Brain pericyte (primary cell): ENCODE data around the gene ARSJ.

ENCODE experiments used
- DNase-seq: peaks from one replicate; pipeline ENCODE4 v3.0.0-alpha.2; 2012; ENCODE audit warnings: low read depth, low spot score

ARSJ gene

GRCh38 chr4:113987382-113987941 is 8.0 kb upstream of the ARSJ start:
- no peak for DNase-seq

- no peak for DNase-seq
Measured at GRCh38 chr4:113982181-113982580, 2.7 kb upstream of the ARSJ start.

- DNase-seq: no peak
Measured at GRCh38 chr4:113981591-113981990, 2.1 kb upstream of the ARSJ start.

GRCh38 chr4:113979905-113980615 is 613 bp upstream of the ARSJ start:
- DNase-seq: no peak

GRCh38 chr4:113978561-113979147 is 793 bp downstream of the ARSJ start:
- DNase-seq: no peak

GRCh38 chr4:113978105-113978504 is 1.3 kb downstream of the ARSJ start:
- no peak for DNase-seq

- DNase-seq: no peak
Measured at GRCh38 chr4:113977526-113977855, 2.0 kb downstream of the ARSJ start.

- DNase-seq: no peak
Measured at GRCh38 chr4:113976741-113977525, 2.5 kb downstream of the ARSJ start.

- no peak for DNase-seq
Measured at GRCh38 chr4:113975578-113975977, 3.9 kb downstream of the ARSJ start.

GRCh38 chr4:113974467-113974866 is 5.0 kb downstream of the ARSJ start:
- no peak for DNase-seq

GRCh38 chr4:113973345-113973744 is 6.1 kb downstream of the ARSJ start:
- DNase-seq: no peak

- DNase-seq: no peak
Measured at GRCh38 chr4:113972781-113973180, 6.7 kb downstream of the ARSJ start.

GRCh38 chr4:113971706-113972360 is 7.6 kb downstream of the ARSJ start:
- DNase-seq: no peak

- no peak for DNase-seq
Measured at GRCh38 chr4:113969709-113970334, 9.6 kb downstream of the ARSJ start.

- DNase-seq: no peak
Measured at GRCh38 chr4:113968473-113968872, 11.0 kb downstream of the ARSJ start.

- no peak for DNase-seq
Measured at GRCh38 chr4:113967687-113968086, 11.8 kb downstream of the ARSJ start.

GRCh38 chr4:113962719-113963265 is 16.7 kb downstream of the ARSJ start:
- DNase-seq: no peak

- no peak for DNase-seq
Measured at GRCh38 chr4:113962016-113962347, 17.5 kb downstream of the ARSJ start.

GRCh38 chr4:113960684-113961321 is 18.6 kb downstream of the ARSJ start:
- DNase-seq: no peak

GRCh38 chr4:113959539-113959937 is 19.9 kb downstream of the ARSJ start:
- no peak for DNase-seq
